Breast epithelium (tissue), 3 donors: ENCODE data around the gene GPX5.

ENCODE experiments used
- CTCF ChIP-seq, 3 donors: fragments of 450-650 bp; IDR thresholded peaks; one replicate each; pipeline ENCODE4 v1.5.1; 2016 to 2017; ENCODE audit warnings: antibody characterized with exemption in 3 of 3, mild to moderate bottlenecking in 3 of 3, moderate library complexity in 3 of 3
- POLR2A ChIP-seq: fragments of 450-650 bp; IDR thresholded peaks from one replicate; pipeline ENCODE4 v1.6.1; 2016; ENCODE audit warnings: antibody characterized with exemption, mild to moderate bottlenecking, moderate library complexity

- TF ChIP-seq POLR2A (no peak), CTCF (IDR thresholded peaks at IDR 0.05) (no peak)
Observed at GRCh38 chr6:28488916-28489365, 36.7 kb upstream of the GPX5 start.
